B cell (primary cell): ENCODE measurements around the gene SPEM2.

ENCODE experiments used
- EZH2 ChIP-seq: IDR thresholded peaks from 2 replicates; pipeline ENCODE4 v1.6.1; 2012; ENCODE audit warnings: borderline replicate concordance, low read depth, mild to moderate bottlenecking, moderate library complexity, low read length; ENCODE audit not compliant: insufficient read depth, poor library complexity, severe bottlenecking
- TF ChIP-seq, protein P1 (sequence below): fragments of 200-600 bp; IDR thresholded peaks from one replicate; pipeline ENCODE4 v1.8.0; 2022; ENCODE audit warnings: antibody characterized with exemption, mild to moderate bottlenecking

DNA sequence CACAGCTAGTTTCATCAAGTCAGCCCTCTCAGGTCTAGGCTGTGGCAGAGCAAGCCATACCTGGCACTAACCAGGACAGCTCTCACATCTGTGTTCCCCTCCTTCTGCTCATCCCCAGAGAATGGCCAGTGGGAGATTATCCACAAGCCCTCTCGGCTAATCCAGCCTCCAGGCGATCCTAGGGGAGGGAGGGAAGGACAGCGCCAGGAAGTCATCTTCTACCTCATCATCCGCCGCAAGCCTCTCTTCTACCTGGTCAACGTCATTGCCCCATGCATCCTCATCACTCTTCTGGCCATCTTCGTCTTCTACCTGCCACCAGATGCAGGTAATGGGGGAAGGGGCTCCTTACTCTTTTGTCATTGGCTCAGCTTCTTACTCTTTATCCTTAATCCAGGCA is 23.0 kb downstream of the SPEM2 start:
- TF ChIP-seq, protein P1, sequence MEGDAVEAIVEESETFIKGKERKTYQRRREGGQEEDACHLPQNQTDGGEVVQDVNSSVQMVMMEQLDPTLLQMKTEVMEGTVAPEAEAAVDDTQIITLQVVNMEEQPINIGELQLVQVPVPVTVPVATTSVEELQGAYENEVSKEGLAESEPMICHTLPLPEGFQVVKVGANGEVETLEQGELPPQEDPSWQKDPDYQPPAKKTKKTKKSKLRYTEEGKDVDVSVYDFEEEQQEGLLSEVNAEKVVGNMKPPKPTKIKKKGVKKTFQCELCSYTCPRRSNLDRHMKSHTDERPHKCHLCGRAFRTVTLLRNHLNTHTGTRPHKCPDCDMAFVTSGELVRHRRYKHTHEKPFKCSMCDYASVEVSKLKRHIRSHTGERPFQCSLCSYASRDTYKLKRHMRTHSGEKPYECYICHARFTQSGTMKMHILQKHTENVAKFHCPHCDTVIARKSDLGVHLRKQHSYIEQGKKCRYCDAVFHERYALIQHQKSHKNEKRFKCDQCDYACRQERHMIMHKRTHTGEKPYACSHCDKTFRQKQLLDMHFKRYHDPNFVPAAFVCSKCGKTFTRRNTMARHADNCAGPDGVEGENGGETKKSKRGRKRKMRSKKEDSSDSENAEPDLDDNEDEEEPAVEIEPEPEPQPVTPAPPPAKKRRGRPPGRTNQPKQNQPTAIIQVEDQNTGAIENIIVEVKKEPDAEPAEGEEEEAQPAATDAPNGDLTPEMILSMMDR: no peak
- TF ChIP-seq EZH2: no peak
